Measurements from ENCODE around the gene MTREX.

DNA sequence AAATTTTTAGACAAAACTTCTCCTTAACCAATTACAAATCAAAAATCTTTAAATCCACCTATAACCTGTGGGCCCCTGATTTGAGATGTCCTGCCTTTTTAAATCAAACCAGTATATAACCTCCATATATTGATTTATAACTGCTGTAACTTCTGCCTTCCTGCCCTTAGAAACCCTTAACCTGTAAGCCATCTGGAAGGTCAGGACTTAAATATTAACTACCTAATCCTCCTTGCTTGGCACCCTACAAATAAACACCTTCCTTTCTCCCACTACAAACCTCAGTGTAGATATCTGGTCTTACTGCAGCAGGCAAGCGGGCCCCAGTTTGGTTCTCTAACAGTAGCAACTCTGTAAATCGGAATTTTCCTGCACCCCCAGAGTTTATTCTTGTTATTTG is 83.9 kb downstream of the MTREX start:
- TF ChIP-seq, protein P1, sequence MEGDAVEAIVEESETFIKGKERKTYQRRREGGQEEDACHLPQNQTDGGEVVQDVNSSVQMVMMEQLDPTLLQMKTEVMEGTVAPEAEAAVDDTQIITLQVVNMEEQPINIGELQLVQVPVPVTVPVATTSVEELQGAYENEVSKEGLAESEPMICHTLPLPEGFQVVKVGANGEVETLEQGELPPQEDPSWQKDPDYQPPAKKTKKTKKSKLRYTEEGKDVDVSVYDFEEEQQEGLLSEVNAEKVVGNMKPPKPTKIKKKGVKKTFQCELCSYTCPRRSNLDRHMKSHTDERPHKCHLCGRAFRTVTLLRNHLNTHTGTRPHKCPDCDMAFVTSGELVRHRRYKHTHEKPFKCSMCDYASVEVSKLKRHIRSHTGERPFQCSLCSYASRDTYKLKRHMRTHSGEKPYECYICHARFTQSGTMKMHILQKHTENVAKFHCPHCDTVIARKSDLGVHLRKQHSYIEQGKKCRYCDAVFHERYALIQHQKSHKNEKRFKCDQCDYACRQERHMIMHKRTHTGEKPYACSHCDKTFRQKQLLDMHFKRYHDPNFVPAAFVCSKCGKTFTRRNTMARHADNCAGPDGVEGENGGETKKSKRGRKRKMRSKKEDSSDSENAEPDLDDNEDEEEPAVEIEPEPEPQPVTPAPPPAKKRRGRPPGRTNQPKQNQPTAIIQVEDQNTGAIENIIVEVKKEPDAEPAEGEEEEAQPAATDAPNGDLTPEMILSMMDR (IDR thresholded peaks at IDR 0.05), result no peak
- no peak for TF ChIP-seq POLR2A (IDR thresholded peaks at IDR 0.05)

Data from tibial nerve (tissue), 3 donors.